ENCODE results near the gene DIPK1B. TPM values are rescaled to one million over a fixed set of nuclear protein-coding genes. Genes with fewer than 3 reads are reported as not detected.
"Not testable (repeated sequence)": the region's sequence is repeated elsewhere in the genome, so short reads cannot be mapped to it uniquely, and the experiment has no call there.

The DIPK1B gene
- total RNA-seq, 1 experiment from 2014 or later: not detected

DNA sequence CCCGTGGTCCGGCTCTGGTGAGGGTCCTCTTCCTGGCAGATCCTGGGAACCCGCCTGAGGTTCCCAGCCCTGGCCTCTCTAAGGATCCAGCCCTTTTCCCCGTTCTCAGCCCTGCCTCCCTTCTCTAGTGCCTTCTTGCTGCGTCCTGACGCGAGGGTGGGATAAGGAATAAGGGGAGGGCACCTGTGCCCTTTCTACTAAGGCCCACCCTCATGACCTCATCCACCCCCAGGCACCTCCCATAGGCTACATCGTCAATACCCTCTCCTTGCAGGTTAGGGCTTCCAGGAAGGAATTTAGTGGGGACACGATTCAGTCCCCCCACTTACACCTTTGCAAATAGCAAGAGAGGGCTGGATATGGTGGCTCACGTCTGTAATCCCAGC lies 10.7 kb upstream of the DIPK1B start:
- Mint-ChIP-seq H3K4me3 (ENCODE audit: unreplicated experiment) (no peak overlapping the region), H3K27me3 (ENCODE audit: insufficient read depth, unreplicated experiment) (no peaks in the 10 kb centered on the region), H3K27ac (ENCODE audit: low read depth, unreplicated experiment) (no peak overlapping the region), H3K36me3 (ENCODE audit: insufficient read depth, unreplicated experiment) (no peaks in the 10 kb centered on the region), H3K4me1 (ENCODE audit: insufficient read depth, unreplicated experiment) (peaks cover 11% of the 10 kb centered on the region), H3K9me3 (ENCODE audit: unreplicated experiment) (no peaks in the 10 kb centered on the region)
- no TSS peak for BruUV-seq (replicated peaks)
- no peak for DNase-seq (ENCODE audit: unreplicated experiment)
- POLR2A ChIA-PET: no interaction called here
- CTCF ChIA-PET: no interaction called here
- TF ChIP-seq, protein P1, sequence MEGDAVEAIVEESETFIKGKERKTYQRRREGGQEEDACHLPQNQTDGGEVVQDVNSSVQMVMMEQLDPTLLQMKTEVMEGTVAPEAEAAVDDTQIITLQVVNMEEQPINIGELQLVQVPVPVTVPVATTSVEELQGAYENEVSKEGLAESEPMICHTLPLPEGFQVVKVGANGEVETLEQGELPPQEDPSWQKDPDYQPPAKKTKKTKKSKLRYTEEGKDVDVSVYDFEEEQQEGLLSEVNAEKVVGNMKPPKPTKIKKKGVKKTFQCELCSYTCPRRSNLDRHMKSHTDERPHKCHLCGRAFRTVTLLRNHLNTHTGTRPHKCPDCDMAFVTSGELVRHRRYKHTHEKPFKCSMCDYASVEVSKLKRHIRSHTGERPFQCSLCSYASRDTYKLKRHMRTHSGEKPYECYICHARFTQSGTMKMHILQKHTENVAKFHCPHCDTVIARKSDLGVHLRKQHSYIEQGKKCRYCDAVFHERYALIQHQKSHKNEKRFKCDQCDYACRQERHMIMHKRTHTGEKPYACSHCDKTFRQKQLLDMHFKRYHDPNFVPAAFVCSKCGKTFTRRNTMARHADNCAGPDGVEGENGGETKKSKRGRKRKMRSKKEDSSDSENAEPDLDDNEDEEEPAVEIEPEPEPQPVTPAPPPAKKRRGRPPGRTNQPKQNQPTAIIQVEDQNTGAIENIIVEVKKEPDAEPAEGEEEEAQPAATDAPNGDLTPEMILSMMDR (IDR thresholded peaks at IDR 0.05; ENCODE audit: unreplicated experiment): no peak
- intact Hi-C loops (cut with micrococcal nuclease): no loop called here

DNA sequence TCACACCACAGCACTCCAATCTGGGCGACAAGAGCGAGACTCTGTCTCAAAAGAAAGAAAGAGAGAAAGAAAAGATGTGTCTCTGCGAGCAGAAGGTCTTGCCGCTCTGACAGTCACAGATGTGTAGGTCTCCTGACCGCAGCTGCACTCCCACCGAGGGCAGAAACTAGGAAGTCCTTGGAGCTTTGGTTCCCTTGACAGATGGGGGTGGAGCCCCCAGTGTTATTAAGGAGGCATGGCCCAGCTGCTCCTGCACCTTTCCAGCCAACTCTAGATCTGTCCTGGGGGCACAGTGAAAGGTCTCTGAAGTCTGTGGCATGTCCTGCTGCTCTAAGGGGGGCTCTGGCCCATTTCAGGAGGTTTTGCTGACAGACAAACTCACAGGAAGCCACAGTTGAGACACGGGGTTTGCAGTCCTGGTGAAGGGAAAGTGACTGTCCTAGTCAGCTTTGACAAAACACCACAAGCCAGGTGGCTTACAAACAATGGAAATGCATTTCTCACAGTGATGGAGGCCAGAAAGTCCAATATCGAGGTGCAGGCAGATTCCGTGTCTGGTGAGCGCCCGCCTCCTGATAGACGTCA lies 9.0 kb upstream of the DIPK1B start:
- Mint-ChIP-seq H3K27me3 (ENCODE audit: insufficient read depth, unreplicated experiment) (no peaks in the 10 kb centered on the region), H3K36me3 (ENCODE audit: insufficient read depth, unreplicated experiment) (no peaks in the 10 kb centered on the region), H3K4me1 (ENCODE audit: insufficient read depth, unreplicated experiment) (peaks cover 5% of the 10 kb centered on the region), H3K27ac (ENCODE audit: low read depth, unreplicated experiment) (no peak overlapping the region), H3K4me3 (ENCODE audit: unreplicated experiment) (no peak overlapping the region), H3K9me3 (ENCODE audit: unreplicated experiment) (no peaks in the 10 kb centered on the region)
- TF ChIP-seq, protein P1 (IDR thresholded peaks at IDR 0.05; ENCODE audit: unreplicated experiment): no peak
- CTCF ChIA-PET: interaction anchor here (0.6 kb wide), 1 partner anchor 531 kb away, joined by 4 read pairs; no protein-coding TSS in a partner anchor
- POLR2A ChIA-PET: interaction anchor here (0.7 to 1.2 kb wide), 3 partner anchors 9 to 23 kb away, joined by 3 read pairs; no protein-coding TSS in a partner anchor
- intact Hi-C loops (cut with micrococcal nuclease): no loop called here
- no peak for DNase-seq (ENCODE audit: unreplicated experiment)
- BruUV-seq (replicated peaks): no TSS peak

DNA sequence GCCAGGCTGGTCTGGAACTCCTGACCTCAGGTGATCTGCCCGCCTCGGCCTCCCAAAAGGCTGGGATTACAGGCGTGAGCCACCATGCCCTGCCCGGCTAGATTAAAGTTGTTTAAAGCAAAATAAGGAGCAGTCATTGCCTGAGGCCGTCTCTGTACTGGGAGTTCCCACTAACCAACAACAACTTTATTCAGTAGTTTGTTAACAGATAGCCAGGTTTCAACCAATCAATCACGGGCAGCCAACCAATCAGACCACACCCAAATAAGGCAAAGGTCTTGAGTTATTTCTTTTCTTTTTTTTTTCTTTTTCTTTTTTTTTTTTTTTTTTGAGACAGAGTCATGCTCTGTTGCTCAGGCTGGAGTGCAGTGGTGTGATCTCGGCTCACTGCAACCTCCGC lies 7.6 kb upstream of the DIPK1B start:
- H3K27ac Mint-ChIP-seq (ENCODE audit: low read depth, unreplicated experiment); H3K4me3 Mint-ChIP-seq (ENCODE audit: unreplicated experiment); intact Hi-C loops (cut with micrococcal nuclease); H3K9me3 Mint-ChIP-seq (ENCODE audit: unreplicated experiment); H3K4me1 Mint-ChIP-seq (ENCODE audit: insufficient read depth, unreplicated experiment); BruUV-seq (replicated peaks); H3K27me3 Mint-ChIP-seq (ENCODE audit: insufficient read depth, unreplicated experiment); DNase-seq (ENCODE audit: unreplicated experiment); CTCF ChIA-PET; H3K36me3 Mint-ChIP-seq (ENCODE audit: insufficient read depth, unreplicated experiment): not testable (repeated sequence)
- POLR2A ChIA-PET: interaction anchor here (1.2 kb wide), 1 partner anchor 22 kb away, joined by 3 read pairs; no protein-coding TSS in a partner anchor

DNA sequence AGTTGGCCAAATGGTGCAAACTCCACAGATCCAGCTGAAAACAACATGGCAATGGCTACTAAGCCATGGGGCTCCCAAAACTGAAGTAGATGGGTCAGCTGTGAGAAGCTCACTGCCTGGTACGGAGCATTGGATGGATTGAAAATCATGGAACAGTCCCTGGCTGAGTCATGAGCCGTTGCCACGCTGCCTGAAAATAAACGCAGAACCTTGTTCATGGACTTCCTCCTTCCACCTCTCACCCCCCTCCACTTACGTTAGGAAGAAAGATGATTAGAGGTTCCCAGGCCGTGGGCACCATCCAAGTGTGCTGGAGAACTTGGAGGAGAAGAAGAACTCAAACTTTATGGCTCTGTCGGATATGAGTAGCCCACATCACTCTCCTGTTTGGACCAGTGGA lies 6.8 kb upstream of the DIPK1B start:
- BruUV-seq (replicated peaks): no TSS peak
- Mint-ChIP-seq H3K4me3 (ENCODE audit: unreplicated experiment) (no peak overlapping the region), H3K4me1 (ENCODE audit: insufficient read depth, unreplicated experiment) (no peaks in the 10 kb centered on the region), H3K9me3 (ENCODE audit: unreplicated experiment) (no peaks in the 10 kb centered on the region), H3K27ac (ENCODE audit: low read depth, unreplicated experiment) (no peak overlapping the region), H3K36me3 (ENCODE audit: insufficient read depth, unreplicated experiment) (no peaks in the 10 kb centered on the region), H3K27me3 (ENCODE audit: insufficient read depth, unreplicated experiment) (no peaks in the 10 kb centered on the region)
- ChIA-PET POLR2A (no interaction called here), CTCF (interaction anchor here (1.0 to 1.8 kb wide), 2 partner anchors 12 to 71 kb away, joined by 3 to 6 read pairs; no protein-coding TSS in a partner anchor)
- TF ChIP-seq, protein P1 (IDR thresholded peaks at IDR 0.05; ENCODE audit: unreplicated experiment): no peak
- intact Hi-C loops (cut with micrococcal nuclease): no loop called here
- no peak for DNase-seq (ENCODE audit: unreplicated experiment)

Data from MCF 10A (cell line).